Stimulated activated memory B cell treated with anti-CD40 and anti-IgM and Interleukin-4, amounts not matched to agents 10 μg/mL and 1 μg/mL and 100 μg/mL, for 72 hours (primary cell): Measurements from ENCODE around the gene CRB2.
A peak's percentile ranks its signal among the peaks of the same experiment; 100 is the strongest.

Experiments used
- ATAC-seq: fragments of 150-1000 bp; cut with Tn5 transposase; 2 replicates; pipeline ENCODE4 v1.10.0; 2021
- H3K27ac Mint-ChIP-seq: one replicate; pipeline ENCODE4 v1.8.0; 2022; ENCODE audit warnings: mild to moderate bottlenecking, mixed read lengths
- H3K27me3 Mint-ChIP-seq: one replicate; pipeline ENCODE4 v1.8.0; 2022; ENCODE audit warnings: mixed read lengths
- H3K36me3 Mint-ChIP-seq: one replicate; pipeline ENCODE4 v1.8.0; 2022; ENCODE audit warnings: mixed read lengths
- H3K4me1 Mint-ChIP-seq: one replicate; pipeline ENCODE4 v1.8.0; 2022; ENCODE audit warnings: mixed read lengths
- H3K4me3 Mint-ChIP-seq: one replicate; pipeline ENCODE4 v1.8.0; 2022; ENCODE audit warnings: mild to moderate bottlenecking, moderate library complexity, mixed read lengths
- H3K9me3 Mint-ChIP-seq: one replicate; pipeline ENCODE4 v1.8.0; 2022; ENCODE audit warnings: mixed read lengths

CRB2 gene

DNA sequence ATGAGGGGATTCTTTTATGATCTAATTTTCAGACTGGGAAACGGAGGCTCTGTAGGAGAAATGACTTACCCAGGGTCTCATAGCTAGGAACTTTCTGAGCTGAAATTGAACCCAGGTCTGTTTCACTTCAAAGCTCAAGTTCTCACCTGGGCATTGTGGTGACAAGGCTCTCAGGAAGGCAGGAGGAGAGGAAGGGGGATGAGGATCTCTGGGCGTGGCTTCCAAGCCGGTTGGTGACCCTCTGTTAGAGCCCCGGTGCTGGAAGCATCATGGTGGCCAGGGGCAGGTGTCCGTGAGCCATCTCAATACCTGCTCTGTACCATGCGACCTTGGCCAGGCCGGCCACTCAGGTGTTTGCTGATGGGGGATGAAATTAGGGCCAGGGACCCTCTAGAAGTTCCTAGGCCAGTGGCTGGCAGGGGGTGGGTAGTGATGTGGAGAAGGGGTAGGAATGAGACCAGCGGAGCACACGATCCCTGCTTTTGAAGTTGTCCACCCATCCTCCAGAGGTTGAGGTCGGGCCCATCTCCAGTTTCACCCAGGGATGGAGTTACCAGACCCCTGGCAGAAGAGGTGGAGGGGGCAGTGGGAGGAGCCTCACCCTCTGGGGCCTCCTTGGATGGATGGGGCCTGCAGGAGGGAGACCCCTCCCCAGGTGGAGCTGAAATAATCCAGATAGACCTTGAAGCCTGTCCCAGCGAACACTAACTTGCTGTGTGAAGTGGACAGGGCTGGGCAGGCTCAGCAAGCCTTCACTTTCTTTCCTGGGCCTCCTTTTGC is 5.9 kb downstream of the CRB2 start:
- Mint-ChIP-seq H3K27me3 (peaks cover 33% of the 10 kb centered on the region), H3K36me3 (peaks cover 28% of the 10 kb centered on the region), H3K4me3 (no peak overlapping the region), H3K27ac (no peak overlapping the region), H3K4me1 (peaks cover 15% of the 10 kb centered on the region), H3K9me3 (no peaks in the 10 kb centered on the region)
- no peak for ATAC-seq

DNA sequence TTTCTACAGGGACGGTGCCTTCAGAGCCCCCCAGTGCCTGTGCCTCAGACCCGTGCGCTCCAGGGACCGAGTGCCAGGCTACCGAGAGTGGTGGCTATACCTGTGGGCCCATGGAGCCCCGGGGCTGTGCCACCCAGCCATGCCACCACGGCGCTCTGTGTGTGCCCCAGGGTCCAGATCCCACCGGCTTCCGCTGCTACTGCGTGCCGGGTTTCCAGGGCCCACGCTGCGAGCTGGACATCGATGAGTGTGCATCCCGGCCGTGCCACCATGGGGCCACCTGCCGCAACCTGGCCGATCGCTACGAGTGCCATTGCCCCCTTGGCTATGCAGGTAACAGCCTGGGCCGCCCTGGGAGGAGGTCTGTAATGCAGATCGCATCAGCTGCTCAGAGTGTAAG is 6.9 kb downstream of the CRB2 start:
- Mint-ChIP-seq H3K27me3 (peaks cover 42% of the 10 kb centered on the region), H3K4me1 (peaks cover 15% of the 10 kb centered on the region), H3K36me3 (peaks cover 37% of the 10 kb centered on the region), H3K4me3 (no peak overlapping the region), H3K27ac (no peak overlapping the region), H3K9me3 (no peaks in the 10 kb centered on the region)
- no peak for ATAC-seq

DNA sequence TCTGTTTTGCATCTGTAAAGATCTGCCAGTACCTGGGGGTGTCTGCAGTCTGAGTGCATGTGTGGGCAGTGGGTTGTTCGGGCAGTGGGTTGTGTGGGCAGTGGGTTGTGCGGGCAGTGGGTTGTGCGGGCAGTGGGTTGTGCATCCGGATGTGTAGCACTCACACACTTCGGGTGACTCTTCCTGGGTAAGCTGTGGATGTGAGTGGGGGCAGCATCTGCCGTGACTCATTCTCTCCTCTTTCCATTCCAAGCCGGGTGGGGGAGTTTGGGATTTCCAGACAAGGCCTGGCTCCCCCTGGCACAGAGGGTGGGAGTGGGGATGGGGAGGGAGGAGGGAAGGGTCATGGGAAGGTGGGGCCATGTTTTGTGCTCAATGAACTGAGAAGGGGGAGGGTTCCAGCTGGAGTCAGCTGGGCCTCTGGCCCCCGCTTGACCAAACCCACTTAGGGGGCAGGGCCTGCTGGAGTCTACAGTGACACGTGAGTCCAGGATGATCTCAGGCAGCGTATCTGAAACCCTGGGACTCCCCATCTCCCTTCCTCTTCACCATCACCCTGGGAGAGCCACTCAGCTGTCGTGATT is 8.3 kb downstream of the CRB2 start:
- no peak for ATAC-seq
- Mint-ChIP-seq H3K9me3 (no peaks in the 10 kb centered on the region), H3K36me3 (peaks cover 50% of the 10 kb centered on the region), H3K27me3 (peaks cover 57% of the 10 kb centered on the region), H3K4me3 (no peak overlapping the region), H3K27ac (no peak overlapping the region), H3K4me1 (peaks cover 7% of the 10 kb centered on the region)

DNA sequence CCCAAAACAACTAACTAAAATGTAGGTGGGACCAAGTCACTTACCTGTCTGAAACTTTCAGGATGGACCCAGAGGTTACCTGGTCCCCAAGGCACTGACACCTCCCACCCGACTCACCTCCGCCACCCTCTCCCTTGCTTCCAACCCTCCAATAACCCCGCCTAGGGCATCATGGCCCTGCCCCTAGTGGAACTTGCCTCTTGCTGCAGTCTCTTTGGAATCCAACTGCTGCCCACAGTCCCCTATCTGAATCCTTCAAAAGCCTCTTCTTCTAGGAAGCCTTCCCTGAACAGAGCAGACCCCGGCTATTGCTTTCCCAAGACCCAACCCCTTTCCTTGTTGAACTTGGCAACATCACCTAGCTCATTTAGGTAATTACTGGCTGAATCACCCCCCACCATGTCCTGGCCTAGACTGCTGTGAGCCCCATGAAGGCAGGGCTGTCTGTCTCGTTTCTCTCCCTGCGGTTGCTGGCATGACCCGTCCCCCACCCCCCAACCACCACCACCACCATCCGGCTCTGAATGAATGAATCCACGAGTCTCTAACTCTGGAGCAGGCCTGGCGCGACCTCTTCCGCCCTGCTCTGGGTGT is 9.4 kb downstream of the CRB2 start:
- Mint-ChIP-seq H3K4me1 (no peaks in the 10 kb centered on the region), H3K4me3 (no peak overlapping the region), H3K27ac (no peak overlapping the region), H3K36me3 (peaks cover 55% of the 10 kb centered on the region), H3K9me3 (no peaks in the 10 kb centered on the region), H3K27me3 (peaks cover 63% of the 10 kb centered on the region)
- no peak for ATAC-seq

DNA sequence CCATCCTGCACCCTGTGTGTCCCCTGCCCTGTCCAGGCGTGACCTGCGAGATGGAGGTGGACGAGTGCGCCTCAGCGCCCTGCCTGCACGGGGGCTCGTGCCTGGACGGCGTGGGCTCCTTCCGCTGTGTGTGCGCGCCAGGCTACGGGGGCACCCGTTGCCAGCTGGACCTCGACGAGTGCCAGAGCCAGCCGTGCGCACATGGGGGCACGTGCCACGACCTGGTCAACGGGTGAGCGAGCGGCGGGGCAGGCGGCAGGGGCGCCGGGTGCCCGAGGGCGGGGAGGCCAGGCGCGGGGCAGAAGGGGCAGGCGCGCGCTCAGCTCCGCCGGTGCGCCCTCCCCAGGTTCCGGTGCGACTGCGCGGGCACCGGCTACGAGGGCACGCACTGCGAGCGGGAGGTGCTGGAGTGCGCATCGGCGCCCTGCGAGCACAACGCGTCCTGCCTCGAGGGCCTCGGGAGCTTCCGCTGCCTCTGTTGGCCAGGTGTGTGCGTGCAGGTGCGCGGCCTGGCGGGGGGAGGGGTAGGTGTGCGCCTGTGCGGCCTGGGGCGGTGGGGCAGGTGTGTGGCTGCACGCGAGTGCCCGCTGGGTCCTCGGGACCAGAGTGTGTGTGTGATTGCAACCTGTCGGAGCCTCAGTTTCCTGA is 10.0 kb downstream of the CRB2 start:
- H3K27ac Mint-ChIP-seq: no peak overlapping the region
- H3K4me3 Mint-ChIP-seq: no peak overlapping the region
- no peaks in the 10 kb centered on the region for H3K4me1 Mint-ChIP-seq
- peaks cover 68% of the 10 kb centered on the region for H3K27me3 Mint-ChIP-seq
- H3K9me3 Mint-ChIP-seq: no peaks in the 10 kb centered on the region
- H3K36me3 Mint-ChIP-seq: peaks cover 59% of the 10 kb centered on the region
- ATAC-seq: no peak

DNA sequence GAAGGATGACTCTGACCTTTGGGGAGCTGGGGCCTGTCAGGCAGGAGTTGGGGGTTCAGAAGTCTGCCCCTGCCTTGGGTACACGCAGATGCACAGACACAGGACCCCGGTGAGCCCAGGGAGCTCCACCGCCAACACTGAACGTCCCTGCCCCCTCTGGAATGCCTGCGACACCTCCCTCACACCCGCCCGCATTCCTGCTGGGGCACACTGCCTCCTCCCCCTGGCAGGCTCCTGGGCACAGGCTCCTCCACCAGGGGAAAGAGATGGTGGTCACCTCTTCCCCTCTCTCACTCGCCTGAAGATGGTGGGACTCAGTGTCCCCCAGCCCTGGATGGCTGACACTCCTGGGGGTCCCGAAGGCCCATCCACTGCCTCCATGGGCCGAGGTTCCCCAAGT is 12.0 kb downstream of the CRB2 start:
- Mint-ChIP-seq H3K4me1 (peaks cover 15% of the 10 kb centered on the region), H3K4me3 (no peak overlapping the region), H3K27ac (no peak overlapping the region), H3K36me3 (peaks cover 79% of the 10 kb centered on the region), H3K9me3 (no peaks in the 10 kb centered on the region), H3K27me3 (peaks cover 75% of the 10 kb centered on the region)
- ATAC-seq: no peak

DNA sequence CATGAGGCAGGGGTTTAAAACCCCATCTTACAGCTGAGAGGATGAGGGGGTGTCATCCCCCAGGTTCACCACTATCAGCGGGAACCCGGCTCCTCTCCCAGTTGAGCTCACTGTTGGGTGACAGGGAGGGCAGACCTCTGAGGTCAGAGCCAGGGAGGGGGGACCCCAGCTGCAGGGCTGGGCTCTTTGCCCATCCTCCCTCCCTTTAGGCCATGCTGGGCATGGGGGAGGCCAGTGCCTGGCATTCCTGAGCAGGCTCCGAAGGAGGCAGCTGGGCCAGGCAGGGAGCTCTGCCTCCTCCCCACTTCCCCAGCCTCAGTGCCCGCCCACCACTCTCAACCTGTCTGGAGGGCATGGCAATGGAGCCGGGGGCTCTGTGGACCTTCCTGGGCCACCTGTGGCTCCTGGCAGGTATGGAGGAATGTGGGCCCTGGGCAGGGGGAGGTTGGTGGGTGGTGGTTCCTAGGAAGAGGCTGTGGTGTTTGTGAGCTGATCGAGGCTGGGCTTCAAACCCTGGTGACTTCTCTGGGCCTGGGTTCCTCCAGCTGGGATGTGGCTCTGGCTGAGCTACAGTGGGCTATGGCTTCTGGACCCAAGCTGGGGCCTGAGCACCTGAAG is 12.6 kb downstream of the CRB2 start:
- peaks cover 76% of the 10 kb centered on the region for H3K36me3 Mint-ChIP-seq
- H3K27me3 Mint-ChIP-seq: peaks cover 72% of the 10 kb centered on the region
- H3K27ac Mint-ChIP-seq: no peak overlapping the region
- peaks cover 15% of the 10 kb centered on the region for H3K4me1 Mint-ChIP-seq
- no peak overlapping the region for H3K4me3 Mint-ChIP-seq
- no peaks in the 10 kb centered on the region for H3K9me3 Mint-ChIP-seq
- ATAC-seq: no peak

DNA sequence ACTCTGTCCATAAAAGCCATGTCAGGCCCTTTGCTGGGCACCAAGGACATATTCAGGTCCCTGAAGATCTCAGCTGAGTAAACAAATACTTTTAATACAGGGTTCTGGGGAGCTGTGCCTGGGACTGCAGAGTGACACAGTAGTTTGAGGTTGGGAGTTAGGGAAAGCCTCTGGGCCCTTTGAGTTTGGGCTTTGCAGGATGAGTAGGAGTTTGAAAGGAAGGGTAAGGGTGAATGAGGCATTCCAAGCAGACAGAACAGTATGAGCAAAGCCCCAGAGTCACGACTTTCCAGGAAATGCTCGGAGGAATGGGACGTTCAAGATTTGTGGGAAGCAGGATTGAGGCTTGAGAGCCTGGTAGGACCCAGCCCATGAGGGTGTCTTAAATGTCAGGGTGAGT is 13.3 kb downstream of the CRB2 start:
- no peaks in the 10 kb centered on the region for H3K9me3 Mint-ChIP-seq
- no peak overlapping the region for H3K4me3 Mint-ChIP-seq
- ATAC-seq: no peak
- peaks cover 19% of the 10 kb centered on the region for H3K4me1 Mint-ChIP-seq
- H3K27me3 Mint-ChIP-seq: peaks cover 73% of the 10 kb centered on the region
- peaks cover 74% of the 10 kb centered on the region for H3K36me3 Mint-ChIP-seq
- no peak overlapping the region for H3K27ac Mint-ChIP-seq

DNA sequence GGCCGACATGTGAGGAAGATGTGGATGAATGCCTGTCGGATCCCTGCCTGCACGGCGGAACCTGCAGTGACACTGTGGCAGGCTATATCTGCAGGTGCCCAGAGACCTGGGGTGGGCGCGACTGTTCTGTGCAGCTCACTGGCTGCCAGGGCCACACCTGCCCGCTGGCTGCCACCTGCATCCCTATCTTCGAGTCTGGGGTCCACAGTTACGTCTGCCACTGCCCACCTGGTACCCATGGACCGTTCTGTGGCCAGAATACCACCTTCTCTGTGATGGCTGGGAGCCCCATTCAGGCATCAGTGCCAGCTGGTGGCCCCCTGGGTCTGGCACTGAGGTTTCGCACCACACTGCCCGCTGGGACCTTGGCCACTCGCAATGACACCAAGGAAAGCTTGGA is 14.1 kb downstream of the CRB2 start:
- H3K27me3 Mint-ChIP-seq: peaks cover 79% of the 10 kb centered on the region
- peaks cover 27% of the 10 kb centered on the region for H3K4me1 Mint-ChIP-seq
- no peak overlapping the region for H3K27ac Mint-ChIP-seq
- no peak for ATAC-seq
- no peak overlapping the region for H3K4me3 Mint-ChIP-seq
- peaks cover 80% of the 10 kb centered on the region for H3K36me3 Mint-ChIP-seq
- no peaks in the 10 kb centered on the region for H3K9me3 Mint-ChIP-seq

DNA sequence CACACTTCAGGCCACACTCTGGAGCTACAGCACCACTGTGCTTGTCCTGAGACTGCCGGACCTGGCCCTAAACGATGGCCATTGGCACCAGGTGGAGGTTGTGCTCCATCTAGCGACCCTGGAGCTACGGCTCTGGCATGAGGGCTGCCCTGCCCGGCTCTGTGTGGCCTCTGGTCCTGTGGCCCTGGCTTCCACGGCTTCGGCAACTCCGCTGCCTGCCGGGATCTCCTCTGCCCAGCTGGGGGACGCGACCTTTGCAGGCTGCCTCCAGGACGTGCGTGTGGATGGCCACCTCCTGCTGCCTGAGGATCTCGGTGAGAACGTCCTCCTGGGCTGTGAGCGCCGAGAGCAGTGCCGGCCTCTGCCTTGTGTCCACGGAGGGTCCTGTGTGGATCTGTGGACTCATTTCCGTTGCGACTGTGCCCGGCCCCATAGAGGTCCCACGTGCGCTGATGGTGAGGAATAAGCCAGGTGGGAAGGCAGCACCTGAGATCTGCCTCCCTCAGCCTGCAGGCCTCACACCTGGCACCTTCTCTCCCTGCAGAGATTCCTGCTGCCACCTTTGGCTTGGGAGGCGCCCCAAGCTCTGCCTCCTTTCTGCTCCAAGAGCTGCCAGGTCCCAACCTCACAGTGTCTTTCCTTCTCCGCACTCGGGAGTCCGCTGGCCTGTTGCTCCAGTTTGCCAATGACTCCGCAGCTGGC is 14.7 kb downstream of the CRB2 start:
- peaks cover 75% of the 10 kb centered on the region for H3K36me3 Mint-ChIP-seq
- ATAC-seq: no peak
- no peak overlapping the region for H3K4me3 Mint-ChIP-seq
- H3K27ac Mint-ChIP-seq: no peak overlapping the region
- peaks cover 77% of the 10 kb centered on the region for H3K27me3 Mint-ChIP-seq
- peaks cover 30% of the 10 kb centered on the region for H3K4me1 Mint-ChIP-seq
- no peaks in the 10 kb centered on the region for H3K9me3 Mint-ChIP-seq

DNA sequence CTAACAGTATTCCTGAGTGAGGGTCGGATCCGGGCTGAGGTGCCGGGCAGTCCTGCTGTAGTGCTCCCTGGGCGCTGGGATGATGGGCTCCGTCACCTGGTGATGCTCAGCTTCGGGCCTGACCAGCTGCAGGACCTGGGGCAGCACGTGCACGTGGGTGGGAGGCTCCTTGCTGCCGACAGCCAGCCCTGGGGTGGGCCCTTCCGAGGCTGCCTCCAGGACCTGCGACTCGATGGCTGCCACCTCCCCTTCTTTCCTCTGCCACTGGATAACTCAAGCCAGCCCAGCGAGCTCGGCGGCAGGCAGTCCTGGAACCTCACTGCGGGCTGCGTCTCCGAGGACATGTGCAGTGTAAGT is 15.2 kb downstream of the CRB2 start:
- no peaks in the 10 kb centered on the region for H3K9me3 Mint-ChIP-seq
- H3K27me3 Mint-ChIP-seq: peaks cover 75% of the 10 kb centered on the region
- no peak for ATAC-seq
- H3K27ac Mint-ChIP-seq: no peak overlapping the region
- no peak overlapping the region for H3K4me3 Mint-ChIP-seq
- peaks cover 73% of the 10 kb centered on the region for H3K36me3 Mint-ChIP-seq
- peaks cover 30% of the 10 kb centered on the region for H3K4me1 Mint-ChIP-seq

DNA sequence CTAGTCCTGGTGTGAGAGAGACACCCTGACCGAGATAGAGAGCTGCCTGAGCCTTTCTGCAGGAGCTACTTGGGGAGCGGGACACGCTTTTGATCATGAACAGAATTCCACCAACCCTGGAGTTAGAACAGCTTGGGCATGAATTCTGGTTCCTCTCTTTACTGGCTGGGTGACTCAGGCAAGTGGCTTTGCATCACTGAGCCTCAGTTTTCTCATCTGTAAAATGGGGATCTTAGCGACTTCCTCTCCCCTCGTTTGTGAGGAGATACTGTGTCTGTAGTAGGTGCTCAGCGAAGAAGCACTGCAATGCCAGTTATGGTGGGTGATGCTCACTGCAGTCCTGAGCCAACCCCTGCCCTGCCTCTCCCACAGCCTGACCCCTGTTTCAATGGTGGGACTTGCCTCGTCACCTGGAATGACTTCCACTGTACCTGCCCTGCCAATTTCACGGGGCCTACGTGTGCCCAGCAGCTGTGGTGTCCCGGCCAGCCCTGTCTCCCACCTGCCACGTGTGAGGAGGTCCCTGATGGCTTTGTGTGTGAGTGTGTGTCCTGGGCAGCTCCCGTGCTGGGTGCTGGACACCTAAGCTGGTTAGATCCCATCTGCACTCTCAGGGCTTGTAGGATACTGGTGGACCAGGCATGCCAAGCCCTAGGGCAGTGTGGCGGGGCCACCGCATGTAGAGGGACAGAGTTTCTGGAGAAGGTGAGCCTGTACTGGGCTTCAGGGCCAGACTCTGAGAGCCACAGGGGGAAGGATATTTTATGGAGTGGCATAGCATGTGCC is 16.0 kb downstream of the CRB2 start:
- ATAC-seq: no peak
- no peaks in the 10 kb centered on the region for H3K9me3 Mint-ChIP-seq
- H3K27ac Mint-ChIP-seq: peak overlapping the region; percentile 27
- peaks cover 74% of the 10 kb centered on the region for H3K27me3 Mint-ChIP-seq
- H3K4me3 Mint-ChIP-seq: no peak overlapping the region
- peaks cover 77% of the 10 kb centered on the region for H3K36me3 Mint-ChIP-seq
- H3K4me1 Mint-ChIP-seq: peaks cover 30% of the 10 kb centered on the region

DNA sequence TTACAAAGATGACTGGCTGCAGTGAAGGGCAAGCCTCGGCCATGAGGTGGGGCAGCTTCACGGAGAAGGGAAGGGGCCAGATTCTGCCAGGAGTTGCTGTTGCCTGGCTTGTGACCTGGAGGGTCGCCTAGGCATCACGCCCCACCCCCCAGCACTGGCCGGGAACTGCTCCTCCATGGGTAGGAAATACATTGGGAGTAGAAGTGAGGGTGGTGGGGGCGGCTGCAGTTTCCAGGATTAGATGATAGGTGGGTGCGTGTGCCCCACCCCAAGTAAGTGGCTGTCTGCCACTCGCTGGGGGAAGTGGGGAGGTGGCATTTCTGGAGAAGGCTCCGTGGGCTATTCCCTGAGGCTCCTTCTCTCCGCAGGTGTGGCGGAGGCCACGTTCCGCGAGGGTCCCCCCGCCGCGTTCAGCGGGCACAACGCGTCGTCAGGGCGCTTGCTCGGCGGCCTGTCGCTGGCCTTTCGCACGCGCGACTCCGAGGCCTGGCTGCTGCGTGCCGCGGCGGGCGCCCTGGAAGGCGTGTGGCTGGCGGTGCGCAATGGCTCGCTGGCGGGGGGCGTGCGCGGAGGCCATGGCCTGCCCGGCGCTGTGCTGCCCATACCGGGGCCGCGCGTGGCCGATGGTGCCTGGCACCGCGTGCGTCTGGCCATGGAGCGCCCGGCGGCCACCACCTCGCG is 16.9 kb downstream of the CRB2 start:
- Mint-ChIP-seq H3K27me3 (peaks cover 65% of the 10 kb centered on the region), H3K36me3 (peaks cover 67% of the 10 kb centered on the region), H3K9me3 (no peaks in the 10 kb centered on the region), H3K4me3 (peak overlapping the region; percentile 15), H3K4me1 (peaks cover 30% of the 10 kb centered on the region), H3K27ac (peak overlapping the region; percentile 27)
- ATAC-seq: no peak

DNA sequence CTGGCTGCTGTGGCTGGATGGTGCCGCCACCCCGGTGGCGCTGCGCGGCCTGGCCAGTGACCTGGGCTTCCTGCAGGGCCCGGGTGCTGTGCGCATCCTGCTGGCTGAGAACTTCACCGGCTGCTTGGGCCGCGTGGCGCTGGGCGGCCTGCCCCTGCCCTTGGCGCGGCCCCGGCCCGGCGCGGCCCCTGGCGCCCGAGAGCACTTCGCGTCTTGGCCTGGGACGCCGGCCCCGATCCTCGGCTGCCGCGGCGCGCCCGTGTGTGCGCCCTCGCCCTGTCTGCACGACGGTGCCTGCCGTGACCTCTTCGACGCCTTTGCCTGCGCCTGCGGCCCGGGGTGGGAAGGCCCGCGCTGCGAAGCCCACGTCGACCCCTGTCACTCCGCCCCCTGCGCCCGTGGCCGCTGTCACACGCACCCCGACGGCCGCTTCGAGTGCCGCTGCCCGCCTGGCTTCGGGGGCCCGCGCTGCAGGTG is 17.5 kb downstream of the CRB2 start:
- no peak overlapping the region for H3K4me3 Mint-ChIP-seq
- no peak for ATAC-seq
- H3K4me1 Mint-ChIP-seq: peaks cover 30% of the 10 kb centered on the region
- peaks cover 59% of the 10 kb centered on the region for H3K27me3 Mint-ChIP-seq
- H3K9me3 Mint-ChIP-seq: no peaks in the 10 kb centered on the region
- H3K36me3 Mint-ChIP-seq: peaks cover 67% of the 10 kb centered on the region
- no peak overlapping the region for H3K27ac Mint-ChIP-seq
